ENCODE data around the gene ATOX1. TPM values are rescaled to one million over a fixed set of nuclear protein-coding genes. Genes with fewer than 3 reads are reported as not detected.

The ATOX1 gene
- total RNA-seq, 1 donor from 2014 or later, result 65.4 TPM

GRCh38 chr5:151717416-151717815 lies 41.0 kb downstream of the ATOX1 start:
- intact Hi-C loops (cut with micrococcal nuclease), result no loop called here
- TF ChIP-seq CTCF (IDR thresholded peaks at IDR 0.05; ENCODE audit: borderline replicate concordance), result no peak
- Histone ChIP-seq H3K27ac (replicated peaks) (peak overlapping the region; percentile 57), H3K4me3 (no peak overlapping the region), H3K9me3 (replicated peaks) (no peaks in the 10 kb centered on the region), H3K4me1 (peaks cover 18% of the 10 kb centered on the region), H3K27me3 (ENCODE audit: low read depth) (no peaks in the 10 kb centered on the region), H3K36me3 (no peaks in the 10 kb centered on the region)
- no peak for DNase-seq

GRCh38 chr5:151709109-151709735 lies 49.2 kb downstream of the ATOX1 start:
- TF ChIP-seq CTCF (IDR thresholded peaks at IDR 0.05; ENCODE audit: borderline replicate concordance), result no peak
- Histone ChIP-seq H3K4me3 (no peak overlapping the region), H3K9me3 (replicated peaks) (no peaks in the 10 kb centered on the region), H3K27me3 (ENCODE audit: low read depth) (no peaks in the 10 kb centered on the region), H3K27ac (replicated peaks) (no peak overlapping the region), H3K36me3 (no peaks in the 10 kb centered on the region), H3K4me1 (peaks cover 10% of the 10 kb centered on the region)
- intact Hi-C loops (cut with micrococcal nuclease), result no loop called here
- no peak for DNase-seq

- intact Hi-C loops (cut with micrococcal nuclease), result no loop called here
- Histone ChIP-seq H3K4me3 (no peak overlapping the region), H3K9me3 (replicated peaks) (no peaks in the 10 kb centered on the region), H3K27ac (replicated peaks) (peak overlapping the region; percentile 13), H3K4me1 (peaks cover 11% of the 10 kb centered on the region), H3K27me3 (ENCODE audit: low read depth) (no peaks in the 10 kb centered on the region), H3K36me3 (no peaks in the 10 kb centered on the region)
- no peak for TF ChIP-seq CTCF (IDR thresholded peaks at IDR 0.05; ENCODE audit: borderline replicate concordance)
- DNase-seq, result no peak
These were observed 50.3 kb downstream of the ATOX1 start for GRCh38 chr5:151708126-151708525.

GRCh38 chr5:151707567-151707966 lies 50.9 kb downstream of the ATOX1 start:
- H3K27ac ChIP-seq (replicated peaks), result peak overlapping the region; percentile 13

GRCh38 chr5:151706906-151707305 lies 51.5 kb downstream of the ATOX1 start:
- no peak for TF ChIP-seq CTCF (IDR thresholded peaks at IDR 0.05; ENCODE audit: borderline replicate concordance)
- Histone ChIP-seq H3K27me3 (ENCODE audit: low read depth) (no peaks in the 10 kb centered on the region), H3K4me1 (peaks cover 21% of the 10 kb centered on the region), H3K9me3 (replicated peaks) (no peaks in the 10 kb centered on the region), H3K27ac (replicated peaks) (peak overlapping the region; percentile 13), H3K4me3 (no peak overlapping the region), H3K36me3 (no peaks in the 10 kb centered on the region)
- DNase-seq, result no peak
- intact Hi-C loops (cut with micrococcal nuclease), result no loop called here

More at GRCh38 chr5:151707567-151707966, 50.9 kb downstream of the ATOX1 start:
- H3K4me1 ChIP-seq, result peaks cover 17% of the 10 kb centered on the region
- H3K27me3 ChIP-seq (ENCODE audit: low read depth), result no peaks in the 10 kb centered on the region
- intact Hi-C loops (cut with micrococcal nuclease), result no loop called here
- no peak for DNase-seq
- H3K9me3 ChIP-seq (replicated peaks), result no peaks in the 10 kb centered on the region
- no peaks in the 10 kb centered on the region for H3K36me3 ChIP-seq
- no peak for TF ChIP-seq CTCF (IDR thresholded peaks at IDR 0.05; ENCODE audit: borderline replicate concordance)
- no peak overlapping the region for H3K4me3 ChIP-seq
